Muscle of arm (tissue), 14 donors: ENCODE data around the gene DPM2. TPM values are rescaled to one million over a fixed set of nuclear protein-coding genes. Genes with fewer than 3 reads are reported as not detected.
A peak's percentile ranks its signal among the peaks of the same experiment; 100 is the strongest.

Experiments
- DNase-seq: peaks from one replicate; pipeline ENCODE4 v3.0.0-alpha.2; 2013
- long read RNA-seq, 11 donors: transcript quantifications; one replicate each; lab custom pipeline, GENCODE V29; 2026
- polyA plus RNA-seq, 12 donors: library from polyadenylated mRNA; unstranded; fragments of 120-200 nt; gene quantifications; one replicate each; pipeline ENCODE4 v1.2.1, GENCODE V29; 2013; ENCODE audit not compliant: insufficient read length in 12 of 12

The DPM2 gene, protein sequence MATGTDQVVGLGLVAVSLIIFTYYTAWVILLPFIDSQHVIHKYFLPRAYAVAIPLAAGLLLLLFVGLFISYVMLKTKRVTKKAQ
- 10 to 100 TPM in 11 of 12 donors, not detected in 1; 16.0 to 28.7 (median 20.7) TPM for polyA plus RNA-seq
- long read RNA-seq, donor 1, transcript DPM2-201 (4 exons, 1,542 nt), result major isoform, 23 of 43 reads
- long read RNA-seq, donor 1, transcript DPM2-203 (3 exons, 928 nt), result minor isoform, 10 of 43 reads
- long read RNA-seq, donor 1, partial matches to known transcripts, result 9 of 43 reads
- long read RNA-seq, donor 1, other reads (novel, unspliced or antisense), result 0 of 43 reads
- long read RNA-seq, donor 2, transcript DPM2-201 (4 exons, 1,542 nt), result major isoform, 15 of 22 reads
- long read RNA-seq, donor 2, transcript DPM2-203 (3 exons, 928 nt), result minor isoform, 5 of 22 reads
- long read RNA-seq, donor 2, partial matches to known transcripts, result 0 of 22 reads
- long read RNA-seq, donor 2, other reads (novel, unspliced or antisense), result 0 of 22 reads
- long read RNA-seq, donor 3, transcript DPM2-201 (4 exons, 1,542 nt), result major isoform, 7 of 9 reads
- long read RNA-seq, donor 3, partial matches to known transcripts, result 0 of 9 reads
- long read RNA-seq, donor 3, other reads (novel, unspliced or antisense), result 0 of 9 reads
- long read RNA-seq, donor 4, partial matches to known transcripts, result 0 of 5 reads
- long read RNA-seq, donor 4, other reads (novel, unspliced or antisense), result 0 of 5 reads
- long read RNA-seq, donor 5, result 0 reads
- long read RNA-seq, donor 6, transcript DPM2-201 (4 exons, 1,542 nt), result major isoform, 8 of 14 reads
- long read RNA-seq, donor 6, transcript DPM2-203 (3 exons, 928 nt), result minor isoform, 5 of 14 reads
- long read RNA-seq, donor 6, partial matches to known transcripts, result 0 of 14 reads
- long read RNA-seq, donor 6, other reads (novel, unspliced or antisense), result 0 of 14 reads
- long read RNA-seq, donor 7, transcript DPM2-201 (4 exons, 1,542 nt), result major isoform, 6 of 9 reads
- long read RNA-seq, donor 7, partial matches to known transcripts, result 0 of 9 reads
- long read RNA-seq, donor 7, other reads (novel, unspliced or antisense), result 0 of 9 reads
- long read RNA-seq, donor 8, transcript DPM2-201 (4 exons, 1,542 nt), result major isoform, 16 of 24 reads
- long read RNA-seq, donor 8, partial matches to known transcripts, result 0 of 24 reads
- long read RNA-seq, donor 8, other reads (novel, unspliced or antisense), result 0 of 24 reads
- long read RNA-seq, donor 9, transcript DPM2-201 (4 exons, 1,542 nt), result major isoform, 10 of 10 reads
- long read RNA-seq, donor 9, partial matches to known transcripts, result 0 of 10 reads
- long read RNA-seq, donor 9, other reads (novel, unspliced or antisense), result 0 of 10 reads
- long read RNA-seq, donor 10, transcript DPM2-201 (4 exons, 1,542 nt), result major isoform, 9 of 13 reads
- long read RNA-seq, donor 10, partial matches to known transcripts, result 0 of 13 reads
- long read RNA-seq, donor 10, other reads (novel, unspliced or antisense), result 0 of 13 reads
- long read RNA-seq, donor 11, transcript DPM2-201 (4 exons, 1,542 nt), result major isoform, 11 of 23 reads
- long read RNA-seq, donor 11, transcript DPM2-203 (3 exons, 928 nt), result minor isoform, 7 of 23 reads
- long read RNA-seq, donor 11, partial matches to known transcripts, result 0 of 23 reads
- long read RNA-seq, donor 11, other reads (novel, unspliced or antisense), result 0 of 23 reads

DNA sequence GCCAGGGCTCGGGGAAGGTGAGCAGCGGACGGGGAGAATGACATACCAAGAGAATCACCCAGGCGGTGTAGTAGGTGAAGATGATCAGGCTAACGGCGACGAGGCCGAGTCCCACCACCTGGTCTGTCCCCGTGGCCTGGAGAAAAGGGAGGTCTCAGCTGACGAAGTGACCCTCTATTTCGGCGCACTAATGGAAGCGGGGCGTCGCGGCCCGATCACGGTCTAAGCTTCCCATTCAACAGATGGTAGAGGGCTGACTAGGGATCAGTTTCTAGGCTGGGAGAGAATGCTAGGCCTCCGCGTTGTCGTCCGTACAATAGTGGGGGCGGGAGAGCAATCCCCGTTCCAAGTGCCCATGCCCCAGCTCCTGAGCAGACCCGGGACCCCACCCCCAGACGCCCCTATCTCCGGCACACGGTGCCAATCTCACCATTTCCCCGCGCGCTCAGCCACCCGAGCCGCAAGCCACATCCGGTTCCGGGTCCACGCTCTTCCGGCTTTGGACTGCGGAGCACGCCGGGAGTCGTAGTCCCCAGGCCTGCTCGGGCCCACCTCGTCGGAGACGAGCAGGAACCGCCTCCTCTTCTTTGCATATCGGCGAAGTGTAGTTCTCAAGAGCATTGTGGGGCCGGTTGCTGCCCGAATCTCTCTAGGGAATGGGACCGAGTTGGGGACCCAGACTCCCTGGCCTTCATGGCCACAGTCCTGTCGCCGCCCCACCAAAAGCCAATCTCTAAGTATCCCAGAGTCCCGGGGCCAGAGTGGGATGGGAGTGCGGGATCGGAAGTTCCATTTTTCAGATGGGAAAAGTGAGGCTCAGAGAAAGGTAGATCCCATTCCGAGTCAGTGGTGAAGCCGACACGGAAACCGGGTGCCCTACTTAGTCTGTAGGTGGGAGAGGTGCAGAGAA lies at the start of gene DPM2:
TSS of gene DPM2 (minus strand) at position 467 of the 910 bp plus-strand sequence. CDS start at position 433, 34 bp downstream.
- DNase-seq, result peak; percentile 92

DNA sequence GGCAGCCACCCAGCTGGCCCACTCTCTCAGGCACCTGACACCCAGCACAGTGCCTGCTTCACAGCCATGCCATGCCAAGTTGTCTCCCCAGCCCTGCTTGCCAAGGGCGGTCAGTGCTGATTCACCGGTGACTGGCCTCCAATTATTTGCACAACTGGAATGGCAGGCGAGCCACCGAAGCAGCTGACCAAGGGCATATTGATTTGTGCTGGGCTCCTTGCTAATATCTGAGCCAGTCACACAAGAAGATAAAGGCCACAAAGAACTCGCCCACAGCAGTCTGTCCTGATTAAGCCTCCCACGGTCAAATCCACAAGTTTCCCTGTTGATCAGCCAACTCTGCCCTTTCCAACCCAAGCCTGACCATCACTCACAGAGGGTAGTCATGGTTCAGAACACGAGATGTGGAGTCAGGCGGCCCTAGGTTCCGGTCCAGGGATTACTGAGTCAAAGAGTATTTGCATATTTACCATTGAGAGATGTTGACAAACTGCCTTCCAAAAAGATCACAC lies 49.5 kb upstream of the DPM2 start:
- no peak for DNase-seq

DNA sequence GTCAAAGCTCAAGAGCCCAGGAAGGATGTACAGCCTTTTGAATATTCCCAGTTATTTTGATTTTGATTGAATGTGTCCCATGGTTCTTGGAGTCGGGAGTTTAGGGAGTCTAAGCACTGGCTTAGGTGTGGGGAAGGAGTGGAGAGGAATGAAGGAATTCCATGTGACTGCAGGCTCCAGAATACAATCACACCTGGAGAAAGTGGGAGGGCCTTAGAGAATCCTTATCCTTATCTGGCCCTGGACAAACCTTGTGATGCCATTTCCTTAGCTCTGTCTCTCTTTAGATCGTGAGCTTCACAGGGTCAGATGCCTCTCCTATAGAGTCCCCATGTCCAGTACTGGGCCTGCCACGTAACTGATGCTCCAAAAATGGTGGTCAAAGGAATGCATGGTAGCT lies 47.4 kb upstream of the DPM2 start:
- no peak for DNase-seq

DNA sequence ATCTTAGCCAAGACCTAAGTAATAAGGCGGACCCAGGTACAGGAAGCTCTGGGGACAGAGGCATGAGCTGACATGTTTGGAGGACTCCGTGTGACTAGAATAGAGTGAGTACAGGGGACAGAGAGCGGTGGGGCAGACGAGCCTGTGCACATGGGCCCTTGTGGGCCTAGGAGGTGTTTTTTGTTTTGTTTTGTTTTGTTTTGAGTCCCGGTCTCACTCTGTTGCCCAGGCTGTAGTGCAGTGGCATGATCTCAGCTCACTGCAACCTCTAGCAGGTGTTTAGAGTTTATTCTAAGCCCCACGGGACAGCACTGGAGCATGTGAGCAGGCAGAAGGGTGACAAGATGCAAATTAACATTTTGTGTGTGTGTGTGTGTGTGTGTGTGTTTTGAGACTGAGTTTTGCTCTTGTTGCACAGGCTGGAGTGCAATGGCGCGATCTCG lies 46.2 kb upstream of the DPM2 start:
- DNase-seq, result no peak

DNA sequence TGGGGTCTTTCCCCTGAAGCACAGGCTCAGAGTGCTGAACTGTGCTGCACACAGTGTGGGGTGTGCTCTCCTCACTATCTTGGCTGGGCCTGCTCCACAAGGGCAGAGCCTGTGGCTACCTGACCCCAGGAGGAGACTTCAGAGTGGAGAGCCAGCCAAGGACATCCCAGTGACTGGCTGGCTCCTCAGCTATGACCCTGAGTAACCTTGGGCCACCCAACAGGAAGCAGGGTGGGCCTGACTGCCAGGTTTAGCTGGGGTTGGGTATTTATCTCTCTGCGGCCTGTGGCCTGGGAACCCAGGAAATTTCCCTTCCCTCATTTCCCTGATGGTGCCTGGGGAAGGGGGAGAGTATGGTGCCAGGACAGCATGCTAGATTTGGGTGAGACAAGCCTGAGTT lies 45.3 kb upstream of the DPM2 start:
- DNase-seq, result no peak

DNA sequence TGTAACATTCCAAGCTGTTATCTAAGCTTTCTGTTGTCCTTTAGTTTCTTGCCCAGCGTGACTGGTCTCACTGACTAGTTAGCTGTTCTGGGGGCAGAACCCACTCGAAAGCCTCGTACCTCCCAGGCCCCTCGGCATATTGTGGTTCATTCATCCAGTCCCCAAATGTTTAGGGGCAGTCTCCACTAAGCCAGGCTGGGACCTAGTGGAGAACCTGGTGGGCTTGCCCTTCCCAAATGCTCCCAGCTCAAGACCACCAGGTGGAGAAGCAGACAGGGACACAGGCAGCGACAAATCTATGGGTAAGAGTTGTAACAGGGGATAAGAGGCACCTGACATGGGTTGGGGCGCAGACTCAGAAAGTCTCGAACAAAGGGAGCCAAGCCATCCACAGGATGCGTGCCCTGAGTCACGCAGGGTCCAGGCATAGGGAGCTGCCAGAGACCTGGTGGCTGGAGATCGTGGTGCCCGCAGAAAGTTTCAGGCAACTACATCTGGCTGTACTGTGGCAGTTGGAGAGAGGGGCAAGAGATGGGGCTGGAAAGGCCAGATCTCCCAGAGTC lies 44.0 kb upstream of the DPM2 start:
- no peak for DNase-seq

DNA sequence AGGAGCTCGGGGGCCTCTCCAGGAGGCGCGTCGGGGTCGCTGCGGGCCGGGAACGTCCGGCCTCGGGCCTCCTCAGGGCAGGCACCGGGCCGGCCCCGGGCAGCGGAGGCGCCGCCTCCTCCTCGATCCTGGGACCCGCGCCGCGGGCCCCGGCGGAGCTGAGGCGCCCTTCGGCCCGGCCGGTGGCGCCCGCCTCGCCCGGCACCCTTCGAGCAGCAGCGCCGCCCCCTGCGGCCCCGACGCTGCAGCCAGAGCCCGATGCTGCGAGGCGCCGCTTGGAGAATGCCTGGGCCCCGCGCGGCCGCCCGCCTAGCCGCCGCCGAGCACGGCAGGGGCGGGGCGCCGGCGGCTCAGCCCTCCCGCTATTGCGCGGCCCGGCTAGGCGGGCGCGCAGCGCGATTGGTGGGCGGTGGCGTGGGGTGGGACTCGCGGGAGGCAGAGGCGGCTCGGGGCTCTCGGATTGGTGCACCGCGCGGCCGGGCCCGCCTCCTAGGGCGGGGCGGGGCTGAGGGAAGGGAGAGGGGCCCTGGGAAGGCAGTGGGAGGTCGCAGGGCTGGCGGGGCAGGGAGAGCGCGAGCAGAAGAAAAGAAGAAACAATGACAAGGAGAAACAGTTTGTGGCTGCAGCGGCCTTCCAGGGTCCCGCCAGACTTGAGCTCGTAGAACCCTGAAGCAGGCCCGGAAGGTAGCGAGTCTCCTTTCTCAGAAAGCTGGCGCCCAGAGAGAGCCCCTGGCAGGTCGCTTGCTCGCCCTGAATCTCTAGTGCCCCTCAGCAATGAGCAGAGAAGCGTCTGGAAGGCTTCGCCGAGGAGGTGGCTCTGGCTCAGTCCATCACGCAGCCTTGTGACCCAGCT lies 43.3 kb upstream of the DPM2 start, which contains the start of gene EEIG1:
TSS of gene EEIG1 (minus strand) at position 284 of the 853 bp plus-strand sequence. CDS start 852 bp downstream, outside the sequence.
- DNase-seq, result peak; percentile 96

DNA sequence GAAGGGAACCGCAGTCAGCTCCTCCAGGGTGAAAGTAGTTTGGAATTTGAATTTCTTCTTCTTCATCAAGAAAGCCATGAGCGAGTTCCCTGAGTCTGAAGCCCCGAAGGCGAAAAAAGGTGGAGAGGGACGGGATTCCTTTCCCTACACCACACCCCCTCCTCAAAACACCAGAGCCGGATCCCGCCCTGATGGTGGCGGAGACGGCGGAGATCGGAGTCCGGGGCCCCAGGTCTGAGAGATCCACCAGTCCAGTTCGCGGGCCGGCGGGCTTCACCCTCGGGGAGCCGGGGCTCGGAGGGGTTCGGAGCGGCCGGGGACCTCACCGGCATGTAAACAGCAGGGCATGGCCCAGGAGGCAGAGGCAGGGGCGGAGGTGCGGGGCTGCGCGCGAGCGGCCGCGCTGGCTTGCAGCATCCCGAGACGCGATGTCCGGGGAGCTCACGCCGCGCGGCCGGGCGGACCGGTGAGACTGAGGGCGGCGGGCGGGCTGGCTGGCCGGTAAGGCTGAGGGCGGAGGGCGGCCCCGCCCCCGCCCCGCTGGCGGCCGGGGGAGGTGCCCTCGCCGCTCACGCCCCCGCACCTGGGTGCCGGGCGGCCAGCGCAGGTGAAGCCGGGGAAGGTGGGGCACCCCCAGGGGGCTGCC lies 42.5 kb upstream of the DPM2 start:
- DNase-seq, result no peak

DNA sequence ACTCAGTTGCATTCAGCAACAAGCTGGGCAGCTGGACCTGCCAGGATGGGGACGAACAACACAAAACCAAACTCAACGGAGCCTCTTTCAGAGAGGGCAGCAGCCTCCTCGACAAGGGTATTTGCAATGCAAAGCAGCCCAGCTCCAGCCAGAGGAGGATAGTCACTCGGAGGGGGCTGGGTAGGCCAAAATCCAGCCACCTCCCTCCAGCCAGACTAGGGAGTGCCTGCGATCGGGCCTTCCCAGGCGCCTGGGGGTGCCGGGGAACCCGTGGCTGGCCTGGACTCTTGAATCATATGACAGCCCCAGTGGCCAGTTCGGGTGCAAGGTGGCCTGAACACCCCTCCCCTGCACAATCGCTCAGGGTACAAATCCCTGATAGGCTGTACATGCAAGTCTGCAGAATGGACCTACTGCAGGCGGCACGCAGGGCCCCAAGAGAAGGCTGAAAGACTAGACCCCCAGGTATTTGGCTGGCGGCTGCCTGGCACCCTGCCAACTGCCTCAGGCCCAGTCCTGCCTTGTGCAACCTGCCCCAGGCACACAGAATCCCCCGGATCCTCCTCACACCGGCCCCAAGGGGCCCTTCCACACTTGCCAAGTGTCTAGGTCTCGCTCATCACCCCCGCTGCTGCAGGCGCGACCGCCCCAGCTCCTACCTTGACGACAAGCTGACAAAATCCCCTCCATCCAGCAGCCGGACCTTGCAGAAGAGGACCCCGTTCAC lies 41.8 kb upstream of the DPM2 start:
- no peak for DNase-seq

DNA sequence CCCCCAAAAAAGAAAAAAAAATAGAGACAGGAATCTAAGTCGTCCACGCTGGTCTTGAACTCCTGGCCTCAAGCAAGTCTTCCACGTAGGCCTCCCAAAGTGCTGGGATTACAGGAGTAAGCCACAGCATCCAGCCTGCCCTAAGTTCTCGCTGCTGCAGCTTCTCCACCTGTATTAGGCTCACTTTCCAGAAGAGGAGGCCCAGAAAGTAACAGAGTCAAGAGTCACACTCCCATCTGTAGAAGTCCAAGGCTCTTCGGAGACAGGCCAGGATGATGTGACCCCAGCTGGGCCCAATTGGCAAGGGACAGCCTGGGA lies 41.3 kb upstream of the DPM2 start:
- no peak for DNase-seq

DNA sequence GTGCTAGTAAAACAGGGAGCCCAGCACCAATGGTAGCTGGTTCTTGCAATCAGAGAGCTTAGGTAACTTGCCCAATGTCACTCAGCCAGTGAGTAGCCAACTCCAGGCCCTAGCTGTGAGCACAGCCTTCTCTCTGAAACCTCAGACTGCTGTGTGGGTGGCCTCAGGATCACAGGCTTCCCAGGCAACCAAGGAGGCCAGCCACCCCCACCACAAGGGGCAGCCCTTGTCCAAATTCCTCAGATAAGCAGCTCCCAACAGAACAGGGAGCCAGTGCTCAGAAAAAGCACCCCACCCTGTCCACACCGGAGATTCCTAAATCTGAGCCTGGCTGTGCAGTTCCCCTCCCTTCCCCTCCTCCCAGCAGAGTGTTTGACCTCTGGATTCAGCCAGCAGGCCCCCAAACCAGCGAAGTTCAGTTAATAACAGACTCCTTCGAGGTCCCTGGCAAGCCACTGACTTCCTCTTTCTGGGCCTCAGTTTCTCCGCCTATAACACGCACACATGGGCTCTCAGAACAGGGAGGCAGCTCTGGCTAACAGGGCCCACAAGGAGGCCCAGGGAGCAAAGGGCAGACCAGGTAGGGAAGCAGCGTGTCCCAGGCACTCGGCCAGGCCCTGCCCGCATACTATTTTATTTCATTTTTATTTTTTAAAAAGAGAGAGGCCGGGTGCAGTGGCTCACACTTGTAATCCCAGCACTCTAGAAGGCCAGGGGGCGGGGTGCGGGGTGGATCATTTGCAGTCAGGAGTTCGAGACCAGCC lies 40.4 kb upstream of the DPM2 start:
- no peak for DNase-seq

DNA sequence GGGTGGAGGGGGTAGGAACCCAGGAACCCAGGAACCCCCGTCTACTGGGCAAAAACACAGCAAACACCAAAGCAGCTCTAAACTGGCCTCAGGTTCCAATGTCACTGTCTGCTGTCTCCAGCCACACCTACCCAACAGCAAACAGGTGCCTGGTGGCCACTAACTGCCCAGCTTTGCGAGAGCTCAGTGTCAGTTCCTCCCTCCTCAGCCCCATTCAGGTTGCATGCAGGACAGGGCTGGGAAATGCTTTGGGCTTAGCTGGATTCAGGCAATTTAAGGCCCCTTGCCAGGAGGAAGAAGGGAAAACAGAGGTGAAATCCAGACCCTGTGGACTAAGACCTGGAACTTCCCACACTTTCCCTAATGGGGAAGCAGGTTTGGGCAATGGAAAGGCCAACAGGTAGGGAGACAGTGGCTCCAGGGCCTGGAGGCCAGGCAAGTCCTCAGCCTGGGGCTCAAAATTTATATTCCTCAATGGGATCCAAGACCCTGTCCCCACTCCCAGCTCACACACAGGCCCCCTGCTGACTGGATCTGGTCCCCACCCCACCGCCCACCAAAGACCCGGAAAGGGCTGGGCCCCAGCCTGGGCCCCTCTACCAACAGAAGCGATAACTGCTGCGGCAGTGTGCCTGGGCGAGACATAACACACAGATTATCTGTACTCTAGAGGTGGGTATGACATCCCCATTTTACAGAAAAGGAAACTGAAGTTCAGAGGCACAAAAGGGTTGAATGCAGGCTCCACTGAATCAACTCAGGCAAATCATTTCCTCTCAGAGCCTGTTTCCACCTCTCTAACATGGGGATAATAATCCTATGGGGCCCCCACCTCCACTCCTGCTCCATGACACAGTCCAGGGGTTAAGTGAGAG lies 39.6 kb upstream of the DPM2 start:
- DNase-seq, result no peak

DNA sequence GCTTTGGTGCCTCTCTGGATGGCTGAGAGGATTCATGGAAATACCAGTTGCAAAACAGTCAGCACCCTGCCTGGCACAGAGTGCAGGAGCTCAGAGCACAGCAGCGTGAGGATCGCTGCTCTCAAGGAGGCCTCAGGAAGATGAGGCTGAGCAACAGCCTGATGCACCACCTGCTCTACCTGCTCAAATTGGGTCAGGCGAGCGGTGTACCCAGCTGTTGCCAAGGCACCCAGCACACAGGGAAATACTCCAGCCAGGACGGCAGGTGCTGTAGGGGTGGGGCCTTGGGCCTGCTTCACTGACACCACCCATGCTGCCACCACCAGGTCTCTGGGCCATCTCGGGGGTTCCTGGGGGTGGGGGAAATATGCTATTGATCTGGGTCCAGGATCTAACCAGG lies 38.8 kb upstream of the DPM2 start:
- DNase-seq, result no peak

DNA sequence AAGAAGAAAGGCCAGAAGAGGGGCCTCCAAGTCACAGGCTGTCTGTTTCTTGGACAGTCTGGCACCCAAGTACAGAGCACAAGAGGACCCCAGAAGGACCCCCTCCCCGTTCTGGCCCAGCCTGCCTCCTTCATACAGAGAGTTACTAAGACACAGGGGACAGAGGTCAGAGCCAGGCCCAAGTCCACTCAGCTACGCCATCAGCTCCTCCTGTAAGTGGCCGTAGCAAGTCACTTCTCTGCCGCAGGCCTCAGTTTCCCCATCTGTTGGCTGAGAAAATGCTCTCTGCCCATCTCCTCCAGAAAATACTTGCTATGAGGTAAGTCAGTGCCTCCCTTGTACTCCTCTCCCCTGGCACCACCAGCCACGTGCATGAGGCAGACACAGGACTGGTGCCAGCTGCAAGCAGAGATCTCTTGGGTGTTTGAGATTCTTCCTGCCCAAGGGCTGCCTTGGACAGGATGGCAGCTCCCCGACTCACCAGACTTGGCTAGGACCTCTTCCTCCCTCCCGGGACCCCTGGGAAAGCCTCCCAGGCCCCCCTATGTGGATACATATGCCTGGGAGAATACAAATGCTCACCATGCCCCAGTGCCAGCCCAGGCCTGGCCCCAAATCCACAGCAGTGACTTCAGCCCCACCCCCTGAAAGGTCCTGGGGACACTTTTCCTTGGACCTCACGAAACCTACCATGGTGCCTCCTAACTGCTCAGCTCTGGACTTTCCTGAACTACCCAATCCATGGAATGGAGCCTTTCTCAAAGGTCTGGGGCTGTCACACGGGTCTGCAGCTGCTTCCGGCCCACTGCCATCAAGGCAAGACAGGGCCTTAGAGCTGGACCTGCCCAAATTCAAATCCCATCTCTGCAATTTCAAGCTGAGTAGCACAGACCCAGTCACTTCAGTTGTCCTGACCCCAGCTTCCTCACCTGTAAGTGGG lies 38.0 kb upstream of the DPM2 start:
- DNase-seq, result no peak
